ENCODE results near the gene B3GAT1.

The B3GAT1 gene

GRCh38 chr11:134366254-134366653 is 45.8 kb downstream of the B3GAT1 start:
- Histone ChIP-seq H3K4me3 (ENCODE audit: low read length) (no peak overlapping the region), H3K18ac (ENCODE audit: low read length) (no peak overlapping the region), H2BK15ac (replicated peaks; ENCODE audit: low read depth) (no peak overlapping the region), H3K4ac (ENCODE audit: low read depth, low read length) (no peak overlapping the region), H3K79me1 (ENCODE audit: low read length) (no peaks in the 10 kb centered on the region), H3K27ac (ENCODE audit: low read depth, low read length) (no peak overlapping the region), H3K27me3 (ENCODE audit: insufficient read depth, low read length, poor library complexity) (no peaks in the 10 kb centered on the region), H3K4me1 (ENCODE audit: control insufficient read depth, low read depth, low read length) (no peaks in the 10 kb centered on the region), H4K5ac (ENCODE audit: low read length) (no peak overlapping the region), H2BK5ac (ENCODE audit: low read length) (no peak overlapping the region), H3K4me2 (ENCODE audit: low read length) (no peak overlapping the region), H3K23ac (ENCODE audit: low read length) (no peak overlapping the region), H4K8ac (ENCODE audit: low read depth, low read length) (no peak overlapping the region), H3K56ac (ENCODE audit: low read length) (no peak overlapping the region), H2BK120ac (ENCODE audit: low read depth, low read length) (no peak overlapping the region), H3K36me3 (ENCODE audit: control insufficient read depth, insufficient read depth, low read length) (no peaks in the 10 kb centered on the region), H3K79me2 (ENCODE audit: control insufficient read depth, insufficient read depth, low read length) (no peaks in the 10 kb centered on the region), H2AK5ac (ENCODE audit: low read length) (no peak overlapping the region), H3K9ac (ENCODE audit: low read length) (no peak overlapping the region)
- DNase-seq, result no peak
- WGBS (ENCODE audit: extremely low coverage, insufficient coverage, low lambda C conversion rate), result no CpG with 5 or more reads among the region's 7 CpGs

GRCh38 chr11:134365011-134365925 is 46.8 kb downstream of the B3GAT1 start:
- no peaks in the 10 kb centered on the region for H3K36me3 ChIP-seq (ENCODE audit: control insufficient read depth, insufficient read depth, low read length)
- H2BK5ac ChIP-seq (ENCODE audit: low read length), result no peak overlapping the region
- no peak overlapping the region for H2BK15ac ChIP-seq (replicated peaks; ENCODE audit: low read depth)
- H3K4me1 ChIP-seq (ENCODE audit: control insufficient read depth, low read depth, low read length), result no peaks in the 10 kb centered on the region
- no peaks in the 10 kb centered on the region for H3K79me1 ChIP-seq (ENCODE audit: low read length)
- no peak overlapping the region for H3K4me2 ChIP-seq (ENCODE audit: low read length)
- no peaks in the 10 kb centered on the region for H3K27me3 ChIP-seq (ENCODE audit: insufficient read depth, low read length, poor library complexity)
- DNase-seq, result no peak
- no peak overlapping the region for H3K4ac ChIP-seq (ENCODE audit: low read depth, low read length)
- H3K9ac ChIP-seq (ENCODE audit: low read length), result no peak overlapping the region
- no peaks in the 10 kb centered on the region for H3K79me2 ChIP-seq (ENCODE audit: control insufficient read depth, insufficient read depth, low read length)
- no peak overlapping the region for H3K18ac ChIP-seq (ENCODE audit: low read length)
- H2BK120ac ChIP-seq (ENCODE audit: low read depth, low read length), result no peak overlapping the region
- no CpG with 5 or more reads among the region's 22 CpGs for whole genome bisulfite sequencing (ENCODE audit: extremely low coverage, insufficient coverage, low lambda C conversion rate)
- H3K56ac ChIP-seq (ENCODE audit: low read length), result no peak overlapping the region
- H3K23ac ChIP-seq (ENCODE audit: low read length), result no peak overlapping the region
- no peak overlapping the region for H4K5ac ChIP-seq (ENCODE audit: low read length)
- no peak overlapping the region for H4K8ac ChIP-seq (ENCODE audit: low read depth, low read length)
- no peak overlapping the region for H3K27ac ChIP-seq (ENCODE audit: low read depth, low read length)
- no peak overlapping the region for H3K4me3 ChIP-seq (ENCODE audit: low read length)
- no peak overlapping the region for H2AK5ac ChIP-seq (ENCODE audit: low read length)

GRCh38 chr11:134364261-134364660 is 47.8 kb downstream of the B3GAT1 start:
- Histone ChIP-seq H3K4me3 (ENCODE audit: low read length) (no peak overlapping the region), H3K4ac (ENCODE audit: low read depth, low read length) (no peak overlapping the region), H4K5ac (ENCODE audit: low read length) (no peak overlapping the region), H2BK5ac (ENCODE audit: low read length) (no peak overlapping the region), H3K36me3 (ENCODE audit: control insufficient read depth, insufficient read depth, low read length) (no peaks in the 10 kb centered on the region), H3K18ac (ENCODE audit: low read length) (no peak overlapping the region), H3K23ac (ENCODE audit: low read length) (no peak overlapping the region), H3K79me2 (ENCODE audit: control insufficient read depth, insufficient read depth, low read length) (no peaks in the 10 kb centered on the region), H3K27me3 (ENCODE audit: insufficient read depth, low read length, poor library complexity) (no peaks in the 10 kb centered on the region), H2BK15ac (replicated peaks; ENCODE audit: low read depth) (no peak overlapping the region), H3K9ac (ENCODE audit: low read length) (no peak overlapping the region), H3K79me1 (ENCODE audit: low read length) (no peaks in the 10 kb centered on the region), H3K27ac (ENCODE audit: low read depth, low read length) (no peak overlapping the region), H4K8ac (ENCODE audit: low read depth, low read length) (no peak overlapping the region), H3K56ac (ENCODE audit: low read length) (no peak overlapping the region), H3K4me2 (ENCODE audit: low read length) (no peak overlapping the region), H2AK5ac (ENCODE audit: low read length) (no peak overlapping the region), H3K4me1 (ENCODE audit: control insufficient read depth, low read depth, low read length) (no peaks in the 10 kb centered on the region), H2BK120ac (ENCODE audit: low read depth, low read length) (no peak overlapping the region)
- no CpG with 5 or more reads among the region's 9 CpGs for WGBS (ENCODE audit: extremely low coverage, insufficient coverage, low lambda C conversion rate)
- DNase-seq, result no peak

- Histone ChIP-seq H4K5ac (ENCODE audit: low read length) (no peak overlapping the region), H3K56ac (ENCODE audit: low read length) (no peak overlapping the region), H3K4me2 (ENCODE audit: low read length) (no peak overlapping the region), H3K4me1 (ENCODE audit: control insufficient read depth, low read depth, low read length) (no peaks in the 10 kb centered on the region), H2BK15ac (replicated peaks; ENCODE audit: low read depth) (no peak overlapping the region), H3K23ac (ENCODE audit: low read length) (no peak overlapping the region), H2BK120ac (ENCODE audit: low read depth, low read length) (no peak overlapping the region), H3K79me1 (ENCODE audit: low read length) (no peaks in the 10 kb centered on the region), H3K79me2 (ENCODE audit: control insufficient read depth, insufficient read depth, low read length) (no peaks in the 10 kb centered on the region), H3K9ac (ENCODE audit: low read length) (no peak overlapping the region), H3K27me3 (ENCODE audit: insufficient read depth, low read length, poor library complexity) (no peaks in the 10 kb centered on the region), H3K4me3 (ENCODE audit: low read length) (no peak overlapping the region), H2AK5ac (ENCODE audit: low read length) (no peak overlapping the region), H3K18ac (ENCODE audit: low read length) (no peak overlapping the region), H2BK5ac (ENCODE audit: low read length) (no peak overlapping the region), H4K8ac (ENCODE audit: low read depth, low read length) (no peak overlapping the region), H3K4ac (ENCODE audit: low read depth, low read length) (no peak overlapping the region), H3K36me3 (ENCODE audit: control insufficient read depth, insufficient read depth, low read length) (no peaks in the 10 kb centered on the region), H3K27ac (ENCODE audit: low read depth, low read length) (no peak overlapping the region)
- no CpG with 5 or more reads among the region's 7 CpGs for WGBS (ENCODE audit: extremely low coverage, insufficient coverage, low lambda C conversion rate)
- DNase-seq, result no peak
These were observed 48.5 kb downstream of the B3GAT1 start for GRCh38 chr11:134363592-134363991.

GRCh38 chr11:134363161-134363560 is 48.9 kb downstream of the B3GAT1 start:
- no peak overlapping the region for H2AK5ac ChIP-seq (ENCODE audit: low read length)
- no peak overlapping the region for H3K4me2 ChIP-seq (ENCODE audit: low read length)
- no peak overlapping the region for H2BK120ac ChIP-seq (ENCODE audit: low read depth, low read length)
- no peaks in the 10 kb centered on the region for H3K79me2 ChIP-seq (ENCODE audit: control insufficient read depth, insufficient read depth, low read length)
- H2BK5ac ChIP-seq (ENCODE audit: low read length), result no peak overlapping the region
- no peaks in the 10 kb centered on the region for H3K79me1 ChIP-seq (ENCODE audit: low read length)
- H3K23ac ChIP-seq (ENCODE audit: low read length), result no peak overlapping the region
- H4K5ac ChIP-seq (ENCODE audit: low read length), result no peak overlapping the region
- no peaks in the 10 kb centered on the region for H3K27me3 ChIP-seq (ENCODE audit: insufficient read depth, low read length, poor library complexity)
- H3K18ac ChIP-seq (ENCODE audit: low read length), result no peak overlapping the region
- H3K36me3 ChIP-seq (ENCODE audit: control insufficient read depth, insufficient read depth, low read length), result no peaks in the 10 kb centered on the region
- no peak overlapping the region for H3K56ac ChIP-seq (ENCODE audit: low read length)
- no peak overlapping the region for H2BK15ac ChIP-seq (replicated peaks; ENCODE audit: low read depth)
- no peaks in the 10 kb centered on the region for H3K4me1 ChIP-seq (ENCODE audit: control insufficient read depth, low read depth, low read length)
- H3K9ac ChIP-seq (ENCODE audit: low read length), result no peak overlapping the region
- H3K27ac ChIP-seq (ENCODE audit: low read depth, low read length), result no peak overlapping the region
- DNase-seq, result no peak
- H4K8ac ChIP-seq (ENCODE audit: low read depth, low read length), result no peak overlapping the region
- WGBS (ENCODE audit: extremely low coverage, insufficient coverage, low lambda C conversion rate), result no CpG with 5 or more reads among the region's 9 CpGs
- H3K4me3 ChIP-seq (ENCODE audit: low read length), result no peak overlapping the region
- no peak overlapping the region for H3K4ac ChIP-seq (ENCODE audit: low read depth, low read length)
